Ovary (tissue), 9 donors: ENCODE measurements around the gene NFKBIE. TPM values are rescaled to one million over a fixed set of nuclear protein-coding genes. Genes with fewer than 3 reads are reported as not detected.

Source experiments
- DNase-seq, 5 donors: peaks; one replicate each; pipeline ENCODE4 v3.0.0-alpha.2; 2019 to 2020
- H3K27ac ChIP-seq, 2 donors: fragments of 200-600 bp; one replicate each; pipeline versions ENCODE4 v1.5.1 to v1.8.0; 2019 to 2022
- H3K27me3 ChIP-seq: fragments of 200-600 bp; one replicate; pipeline ENCODE4 v1.8.0; 2022
- H3K36me3 ChIP-seq: fragments of 200-600 bp; sonication (generic); one replicate; pipeline ENCODE4 v1.5.1; 2019
- H3K4me1 ChIP-seq: one replicate; pipeline ENCODE4 v1.8.1; 2013; ENCODE audit warnings: mild to moderate bottlenecking, moderate library complexity; ENCODE audit not compliant: insufficient read depth
- H3K4me3 ChIP-seq: fragments of 200-600 bp; sonication (generic); one replicate; pipeline ENCODE4 v1.5.1; 2017
- H3K9me3 ChIP-seq, 2 donors: fragments of 200-600 bp in 1 of 2; sonication (generic) in 1 of 2; one replicate each; pipeline versions ENCODE4 v1.5.1 to v1.8.1; 2013 to 2019; ENCODE audit warnings: mild to moderate bottlenecking in 1 of 2, moderate library complexity in 1 of 2
- EP300 ChIP-seq: sonication (generic); formaldehyde crosslinking; IDR thresholded peaks from one replicate; pipeline ENCODE4 v1.6.1; 2017; ENCODE audit warnings: antibody characterized with exemption
- POLR2A ChIP-seq: fragments of 450-650 bp; IDR thresholded peaks from one replicate; pipeline ENCODE4 v1.6.1; 2017; ENCODE audit warnings: antibody characterized with exemption, mild to moderate bottlenecking, moderate library complexity
- WGBS, 3 donors: extraction: QIAGEN DNeasy Blood & Tissue Kit in 1 of 3; methylation state at CpG; one replicate each; pipeline versions ENCODE4 v1.1.5 to v1.1.7; 2013 to 2017; 5-methylcytosine and 5-hydroxymethylcytosine counted together
- intact Hi-C, 4 donors: fragments of 100-400 bp; cut with DNase I; formaldehyde crosslinking; loops; one replicate each; pipeline versions ENCODE4 v1.11.0 to v1.15.1; 2022 to 2023
- polyA plus RNA-seq, 2 donors: library from polyadenylated mRNA; stranded (reverse); fragments of 200-250 nt in 1 of 2; fragments of 350-450 nt in 1 of 2; fragmentation: Illumina TruSeq in 1 of 2; extraction: RNeasy Lipid Tissue Mini Kit (QIAGEN cat#74804) in 1 of 2; gene quantifications; one replicate each; pipeline ENCODE4 v1.2.3, GENCODE V29; 2013 to 2014
- total RNA-seq, 7 donors: library from RNA; depleted of rRNA in 2 of 7; stranded (reverse); fragments of >200 nt in 2 of 7; fragmentation: NEBNext Ultra II Directional in 3 of 7; extraction: Animal tissue kit (Norgen Biotek cat#: 25700) in 3 of 7; gene quantifications; one replicate each; pipeline versions ENCODE4 v1.1.0 to v1.2.4, GENCODE V29; 2016 to 2023
- TF ChIP-seq, protein P1 (sequence below), 3 donors: fragments of 450-650 bp in 2 of 3; fragments of 200-600 bp in 1 of 3; IDR thresholded peaks; one replicate each; pipeline versions ENCODE4 v1.5.1 to v1.8.0; 2016 to 2022; ENCODE audit warnings: antibody characterized with exemption in 3 of 3, mild to moderate bottlenecking in 1 of 3
- donor health status: DM: no; HTN: no; CAD: no; lungs with moderate emphysema.
- donor health status: DM: no; HTN: no; CAD: no.
- donor health status: Bipolar disorder and iron deficiency.
- donor health status: DM: yes; HTN: yes; CAD: no.
- donor health status: DM: no; HTN: no; CAD: no.
- donor health status: DM: yes; HTN: yes; CAD: no.

The NFKBIE gene
- total and polyA plus RNA-seq, 9 donors, result 2.7 to 93.6 (median 4.9) TPM

- Histone ChIP-seq H3K27ac (no peak overlapping the region), H3K27me3 (no peaks in the 10 kb centered on the region), H3K36me3 (no peaks in the 10 kb centered on the region), H3K4me3 (no peak overlapping the region), H3K4me1 (no peaks in the 10 kb centered on the region), H3K9me3 (no peaks in the 10 kb centered on the region)
- TF ChIP-seq POLR2A, result no peak
- TF ChIP-seq EP300, result no peak
- TF ChIP-seq, protein P1, sequence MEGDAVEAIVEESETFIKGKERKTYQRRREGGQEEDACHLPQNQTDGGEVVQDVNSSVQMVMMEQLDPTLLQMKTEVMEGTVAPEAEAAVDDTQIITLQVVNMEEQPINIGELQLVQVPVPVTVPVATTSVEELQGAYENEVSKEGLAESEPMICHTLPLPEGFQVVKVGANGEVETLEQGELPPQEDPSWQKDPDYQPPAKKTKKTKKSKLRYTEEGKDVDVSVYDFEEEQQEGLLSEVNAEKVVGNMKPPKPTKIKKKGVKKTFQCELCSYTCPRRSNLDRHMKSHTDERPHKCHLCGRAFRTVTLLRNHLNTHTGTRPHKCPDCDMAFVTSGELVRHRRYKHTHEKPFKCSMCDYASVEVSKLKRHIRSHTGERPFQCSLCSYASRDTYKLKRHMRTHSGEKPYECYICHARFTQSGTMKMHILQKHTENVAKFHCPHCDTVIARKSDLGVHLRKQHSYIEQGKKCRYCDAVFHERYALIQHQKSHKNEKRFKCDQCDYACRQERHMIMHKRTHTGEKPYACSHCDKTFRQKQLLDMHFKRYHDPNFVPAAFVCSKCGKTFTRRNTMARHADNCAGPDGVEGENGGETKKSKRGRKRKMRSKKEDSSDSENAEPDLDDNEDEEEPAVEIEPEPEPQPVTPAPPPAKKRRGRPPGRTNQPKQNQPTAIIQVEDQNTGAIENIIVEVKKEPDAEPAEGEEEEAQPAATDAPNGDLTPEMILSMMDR (IDR thresholded peaks at IDR 0.05), result no peak
- WGBS, 3 donors, result 85 to 91% (median 89%) methylated on average over 12 of the region's 12 CpGs
- no peak for DNase-seq
- intact Hi-C loops, result no loop called here
Observed at GRCh38 chr6:44302856-44303255, 37.5 kb upstream of the NFKBIE start.

GRCh38 chr6:44301782-44302564 is 36.6 kb upstream of the NFKBIE start:
- intact Hi-C loops, result no loop called here
- H3K9me3 ChIP-seq, result no peaks in the 10 kb centered on the region
- H3K27me3 ChIP-seq, result no peaks in the 10 kb centered on the region
- no peaks in the 10 kb centered on the region for H3K4me1 ChIP-seq
- H3K4me3 ChIP-seq, result no peak overlapping the region
- no peak for TF ChIP-seq EP300
- 80 to 88% (median 85%) methylated on average over 12 to 14 of the region's 14 CpGs for WGBS, 3 donors
- no peak overlapping the region for H3K27ac ChIP-seq
- no peaks in the 10 kb centered on the region for H3K36me3 ChIP-seq
- DNase-seq, result no peak

DNA sequence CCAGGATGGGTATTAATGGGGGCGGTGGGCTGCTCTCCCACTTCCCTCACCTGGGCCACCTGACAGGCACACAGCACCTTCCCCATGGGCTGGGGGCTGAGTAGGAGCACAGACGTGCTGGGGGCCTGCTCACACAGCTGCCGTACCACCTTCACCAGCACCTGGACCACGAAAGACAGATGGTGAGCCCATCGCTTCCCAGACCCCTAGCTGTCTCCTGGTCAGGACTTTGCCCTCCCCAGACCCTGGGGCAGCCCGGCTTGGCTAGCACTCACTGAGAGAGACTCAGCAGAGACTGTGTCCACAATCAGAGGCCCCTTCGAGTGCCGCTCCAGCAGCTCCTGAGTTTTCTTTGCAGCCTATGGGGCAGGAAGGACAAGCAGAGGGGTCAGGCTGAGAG is 35.8 kb upstream of the NFKBIE start:
- no peaks in the 10 kb centered on the region for H3K27me3 ChIP-seq
- WGBS, 3 donors, result 88 to 95% (median 88%) methylated on average over 8 of the region's 8 CpGs
- intact Hi-C loops, result no loop called here
- H3K4me1 ChIP-seq, result no peaks in the 10 kb centered on the region
- H3K4me3 ChIP-seq, result no peak overlapping the region
- no peaks in the 10 kb centered on the region for H3K9me3 ChIP-seq
- TF ChIP-seq EP300 (no peak), POLR2A (no peak)
- TF ChIP-seq, protein P1 (IDR thresholded peaks at IDR 0.05), result no peak
- no peaks in the 10 kb centered on the region for H3K36me3 ChIP-seq
- DNase-seq, result no peak
- H3K27ac ChIP-seq, result no peak overlapping the region

GRCh38 chr6:44300292-44300823 is 35.0 kb upstream of the NFKBIE start:
- TF ChIP-seq POLR2A, result no peak
- TF ChIP-seq, protein P1 (IDR thresholded peaks at IDR 0.05), result no peak
- TF ChIP-seq EP300, result no peak
- Histone ChIP-seq H3K4me3 (no peak overlapping the region), H3K36me3 (no peaks in the 10 kb centered on the region), H3K27me3 (no peaks in the 10 kb centered on the region), H3K27ac (no peak overlapping the region), H3K9me3 (no peaks in the 10 kb centered on the region), H3K4me1 (no peaks in the 10 kb centered on the region)
- no peak for DNase-seq
- WGBS, 3 donors, result 80 to 83% (median 80%) methylated on average over 7 of the region's 7 CpGs
- intact Hi-C loops, result no loop called here

- WGBS, 3 donors, result 74 to 86% (median 78%) methylated on average over 3 of the region's 3 CpGs
- Histone ChIP-seq H3K4me1 (no peaks in the 10 kb centered on the region), H3K36me3 (no peaks in the 10 kb centered on the region), H3K9me3 (no peaks in the 10 kb centered on the region), H3K27ac (no peak overlapping the region), H3K27me3 (no peaks in the 10 kb centered on the region), H3K4me3 (no peak overlapping the region)
- intact Hi-C loops, result no loop called here
- DNase-seq, result no peak
- TF ChIP-seq POLR2A (no peak), EP300 (no peak)
- TF ChIP-seq, protein P1 (IDR thresholded peaks at IDR 0.05), result no peak
Observed at GRCh38 chr6:44298864-44299263, 33.5 kb upstream of the NFKBIE start.
